Keratinocyte (primary cell): Measurements from ENCODE around the gene ANKS1B.

ENCODE experiments used
- CTCF ChIP-seq, 3 experiments: IDR thresholded peaks in 1 of 3; conservative IDR thresholded peaks in 1 of 3; optimal IDR thresholded peaks in 1 of 3; 2 replicates in 2 of 3; 3 replicates in 1 of 3; pipeline versions ENCODE3 to v1.5.1; 2011; ENCODE audit warnings: low read length in 3 of 3, mild to moderate bottlenecking in 3 of 3, moderate library complexity in 2 of 3, control low read depth in 1 of 3, inconsistent platforms in 1 of 3; ENCODE audit not compliant: insufficient read depth in 2 of 3; ENCODE audit errors: extremely low read depth in 1 of 3
- EZH2 ChIP-seq: IDR thresholded peaks from one replicate; pipeline ENCODE4 v1.6.1; 2012; ENCODE audit warnings: inconsistent platforms, mild to moderate bottlenecking, low read length, moderate library complexity

GRCh38 chr12:99231031-99231430, 753.7 kb downstream of the ANKS1B start:
- TF ChIP-seq CTCF (optimal IDR thresholded peaks at IDR 0.05 in 1 of 3, IDR thresholded peaks at IDR 0.05 in 1 of 3, conservative IDR thresholded peaks at IDR 0.05 in 1 of 3; ENCODE audit: extremely low read depth in 1 of 3, insufficient read depth in 2 of 3, low read length in 3 of 3) (no peak), EZH2 (no peak)
